HL-60 (cell line): ENCODE measurements around the gene PHF24.

Experiments used
- CTCF ChIP-seq: IDR thresholded peaks from one replicate; pipeline ENCODE4 v1.5.1; 2011; ENCODE audit warnings: low read length, control low read depth, inconsistent platforms; ENCODE audit not compliant: insufficient read depth
- POLR2AphosphoS5 ChIP-seq: IDR thresholded peaks from 2 replicates; pipeline ENCODE4 v1.6.1; 2012; ENCODE audit warnings: low read depth
- TF ChIP-seq, protein P1 (sequence below): IDR thresholded peaks from 2 replicates; pipeline ENCODE4 v1.6.1; 2012; ENCODE audit warnings: low read depth; ENCODE audit not compliant: insufficient replicate concordance

GRCh38 chr9:35028341-35028740 lies 70.3 kb downstream of the PHF24 start:
- TF ChIP-seq POLR2AphosphoS5 (no peak), CTCF (no peak)
- TF ChIP-seq, protein P1, sequence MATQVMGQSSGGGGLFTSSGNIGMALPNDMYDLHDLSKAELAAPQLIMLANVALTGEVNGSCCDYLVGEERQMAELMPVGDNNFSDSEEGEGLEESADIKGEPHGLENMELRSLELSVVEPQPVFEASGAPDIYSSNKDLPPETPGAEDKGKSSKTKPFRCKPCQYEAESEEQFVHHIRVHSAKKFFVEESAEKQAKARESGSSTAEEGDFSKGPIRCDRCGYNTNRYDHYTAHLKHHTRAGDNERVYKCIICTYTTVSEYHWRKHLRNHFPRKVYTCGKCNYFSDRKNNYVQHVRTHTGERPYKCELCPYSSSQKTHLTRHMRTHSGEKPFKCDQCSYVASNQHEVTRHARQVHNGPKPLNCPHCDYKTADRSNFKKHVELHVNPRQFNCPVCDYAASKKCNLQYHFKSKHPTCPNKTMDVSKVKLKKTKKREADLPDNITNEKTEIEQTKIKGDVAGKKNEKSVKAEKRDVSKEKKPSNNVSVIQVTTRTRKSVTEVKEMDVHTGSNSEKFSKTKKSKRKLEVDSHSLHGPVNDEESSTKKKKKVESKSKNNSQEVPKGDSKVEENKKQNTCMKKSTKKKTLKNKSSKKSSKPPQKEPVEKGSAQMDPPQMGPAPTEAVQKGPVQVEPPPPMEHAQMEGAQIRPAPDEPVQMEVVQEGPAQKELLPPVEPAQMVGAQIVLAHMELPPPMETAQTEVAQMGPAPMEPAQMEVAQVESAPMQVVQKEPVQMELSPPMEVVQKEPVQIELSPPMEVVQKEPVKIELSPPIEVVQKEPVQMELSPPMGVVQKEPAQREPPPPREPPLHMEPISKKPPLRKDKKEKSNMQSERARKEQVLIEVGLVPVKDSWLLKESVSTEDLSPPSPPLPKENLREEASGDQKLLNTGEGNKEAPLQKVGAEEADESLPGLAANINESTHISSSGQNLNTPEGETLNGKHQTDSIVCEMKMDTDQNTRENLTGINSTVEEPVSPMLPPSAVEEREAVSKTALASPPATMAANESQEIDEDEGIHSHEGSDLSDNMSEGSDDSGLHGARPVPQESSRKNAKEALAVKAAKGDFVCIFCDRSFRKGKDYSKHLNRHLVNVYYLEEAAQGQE: no peak
